Epithelial cell of proximal tubule (primary cell): ENCODE results near the gene RUNX2. TPM values are rescaled to one million over a fixed set of nuclear protein-coding genes. Genes with fewer than 3 reads are reported as not detected.
"Not testable (repeated sequence)": the region's sequence is repeated elsewhere in the genome, so short reads cannot be mapped to it uniquely, and the experiment has no call there.

Source experiments
- DNase-seq: peaks from one replicate; pipeline ENCODE4 v3.0.0-alpha.2; 2011; ENCODE audit warnings: low read depth
- H3K4me3 ChIP-seq: 2 replicates; pipeline ENCODE4 v1.5.1; 2011; ENCODE audit warnings: low read depth, mild to moderate bottlenecking, low read length
- CTCF ChIP-seq: conservative IDR thresholded peaks from 2 replicates; pipeline ENCODE4 v1.5.1; 2012; ENCODE audit warnings: low read depth, mild to moderate bottlenecking, low read length
- total RNA-seq: library from RNA; depleted of rRNA; stranded (reverse); fragments of >200 nt; gene quantifications from 2 replicates; pipeline ENCODE4 v1.2.3, GENCODE V29; 2015

Gene RUNX2
- total RNA-seq, 1 donor from 2014 or later = 13.1 TPM

DNA sequence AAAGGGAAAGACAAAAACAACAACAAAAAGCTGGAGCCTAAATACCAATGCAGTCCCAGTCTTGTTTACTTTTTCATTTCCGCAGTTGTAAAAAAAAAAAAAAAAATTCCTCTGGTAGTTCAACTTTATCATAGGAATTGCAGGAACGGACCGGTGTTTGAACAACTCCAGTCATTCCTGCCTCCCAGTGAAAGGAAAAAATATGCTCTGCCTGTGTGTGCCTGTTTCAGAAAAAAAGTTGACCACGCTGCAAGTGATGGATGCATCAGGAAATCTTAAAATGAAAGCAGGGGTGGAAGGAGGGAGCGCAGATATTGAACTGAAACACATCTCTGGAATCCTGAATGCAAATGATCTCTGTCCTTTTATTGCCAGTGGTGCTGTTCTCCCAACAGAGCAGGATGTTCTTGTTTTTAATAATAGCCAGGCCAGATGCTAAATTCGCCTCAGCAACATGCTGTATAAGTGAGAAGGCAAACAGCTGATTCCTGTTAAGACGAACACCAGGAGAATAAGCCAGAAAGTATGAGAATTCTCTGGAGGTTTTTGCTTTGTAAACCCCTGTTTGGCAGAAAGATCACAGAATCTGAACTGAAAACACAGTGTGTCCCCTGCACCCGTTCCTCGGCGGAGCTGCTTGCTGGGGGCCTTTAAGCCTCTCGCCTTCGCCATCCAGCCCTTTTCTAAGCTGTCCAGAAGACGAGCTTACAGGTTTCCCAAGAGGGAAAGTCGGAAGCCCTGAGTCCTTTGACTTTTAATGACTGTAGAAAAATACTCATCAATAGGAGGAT lies 228.0 kb downstream of the RUNX2 start:
- H3K4me3 ChIP-seq = no peak overlapping the region
- TF ChIP-seq CTCF = no peak
- no peak for DNase-seq

DNA sequence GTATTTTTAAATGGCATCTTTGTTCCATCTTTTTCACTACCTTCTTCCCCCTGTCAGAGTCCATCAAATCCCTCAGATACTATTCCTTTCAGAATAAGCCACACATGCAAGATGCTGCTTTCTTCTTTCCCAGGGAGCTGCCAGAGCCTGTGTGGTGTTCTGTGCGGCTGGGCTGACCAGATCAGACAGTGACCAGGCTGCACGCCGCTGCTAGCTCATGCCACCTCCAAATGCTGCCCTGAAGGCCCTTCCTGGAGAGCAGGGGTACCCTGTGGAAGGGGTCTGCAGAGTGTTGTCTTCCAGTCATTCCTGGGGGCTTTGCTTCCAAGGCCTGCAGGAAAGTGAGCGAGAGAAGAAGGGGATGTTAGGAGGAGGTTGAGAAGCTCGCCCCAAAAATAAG lies 228.7 kb downstream of the RUNX2 start:
- TF ChIP-seq CTCF = no peak
- no peak for DNase-seq
- no peak overlapping the region for H3K4me3 ChIP-seq

DNA sequence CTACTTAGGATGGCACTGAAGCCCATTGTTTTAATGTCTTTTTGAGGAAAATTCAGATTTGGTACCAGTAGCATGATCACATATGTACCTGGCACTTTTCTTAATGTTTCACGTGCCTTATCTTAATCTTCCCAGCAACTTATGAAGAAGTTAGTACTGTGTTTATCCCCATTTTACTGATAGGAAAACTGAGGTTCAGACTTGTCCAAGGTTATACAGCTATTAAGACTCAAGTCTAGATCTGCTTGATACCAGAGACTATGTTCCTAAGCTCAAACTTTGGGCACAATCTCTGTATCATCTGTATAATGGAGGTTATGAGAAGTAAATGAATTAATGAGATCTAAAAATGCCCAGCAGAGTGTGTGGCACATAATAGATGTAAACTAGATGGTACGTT lies 229.3 kb downstream of the RUNX2 start:
- no peak for DNase-seq
- no peak overlapping the region for H3K4me3 ChIP-seq
- no peak for TF ChIP-seq CTCF

DNA sequence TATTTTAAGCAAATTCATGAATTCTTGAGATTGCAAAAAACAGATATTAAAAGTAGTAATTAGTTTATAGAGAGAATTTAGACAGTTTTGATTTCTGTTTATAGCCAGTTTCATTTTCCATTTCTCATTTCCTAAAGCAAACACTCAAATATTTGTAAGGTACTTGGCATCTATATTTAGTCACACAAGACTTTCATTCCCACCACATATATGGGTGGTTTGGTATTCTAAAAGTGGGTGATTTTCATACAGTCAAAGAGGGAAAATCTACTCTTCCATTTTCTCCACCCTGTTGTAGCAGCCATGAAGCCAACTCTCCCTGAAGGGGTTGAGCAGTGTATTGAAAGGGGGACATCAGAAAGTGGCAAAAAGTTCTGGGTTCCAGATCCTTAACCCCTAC lies 230.7 kb downstream of the RUNX2 start:
- DNase-seq = no peak
- TF ChIP-seq CTCF = no peak
- H3K4me3 ChIP-seq = no peak overlapping the region

DNA sequence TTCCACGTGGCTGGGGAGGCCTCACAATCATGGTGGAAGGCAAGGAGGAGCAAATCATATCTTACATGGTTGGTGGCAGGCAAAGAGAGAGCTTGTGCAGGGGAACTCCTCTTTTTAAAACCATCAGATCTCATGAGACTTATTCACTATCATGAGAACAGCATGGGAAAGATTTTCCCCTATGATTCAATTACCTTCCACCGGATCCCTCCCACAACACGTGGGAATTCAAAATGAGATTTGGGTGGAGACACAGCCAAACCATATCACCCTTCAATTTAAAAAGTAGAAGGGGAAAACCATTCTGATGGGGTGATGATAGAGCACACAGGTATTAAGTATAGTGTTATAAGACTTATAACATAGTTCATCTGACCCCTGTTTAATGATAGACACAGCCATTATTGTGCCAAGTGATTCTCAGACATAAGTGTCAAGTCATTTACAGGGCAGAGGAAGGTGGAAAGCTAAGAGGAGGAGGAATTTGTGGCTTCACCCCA lies 232.2 kb downstream of the RUNX2 start:
- DNase-seq, H3K4me3 ChIP-seq: not testable (repeated sequence)

- H3K4me3 ChIP-seq = no peak overlapping the region
- TF ChIP-seq CTCF = no peak
- no peak for DNase-seq
These were observed 234.0 kb downstream of the RUNX2 start for GRCh38 chr6:45562171-45562570.

GRCh38 chr6:45563041-45563440 lies 234.9 kb downstream of the RUNX2 start:
- no peak for TF ChIP-seq CTCF
- no peak overlapping the region for H3K4me3 ChIP-seq
- no peak for DNase-seq
